Bronchial epithelial cell (primary cell): ENCODE measurements around the gene PPP1R8. TPM values are rescaled to one million over a fixed set of nuclear protein-coding genes. Genes with fewer than 3 reads are reported as not detected.

Experiments used
- DNase-seq: peaks from one replicate; pipeline ENCODE4 v3.0.0-alpha.2; 2010; ENCODE audit warnings: low read depth
- FAIRE-seq: peaks from 2 replicates; lab custom pipeline; 2011; peaks lifted over from hg19 to GRCh38; lab: Jason Lieb, UNC
- H3K27me3 ChIP-seq: 2 replicates; pipeline ENCODE4 v1.5.1; 2011; ENCODE audit warnings: low read length; ENCODE audit not compliant: control insufficient read depth, insufficient read depth
- H3K36me3 ChIP-seq: 2 replicates; pipeline ENCODE4 v1.5.1; 2011; ENCODE audit warnings: low read length; ENCODE audit not compliant: control insufficient read depth, insufficient read depth
- H3K4me3 ChIP-seq: 2 replicates; pipeline ENCODE4 v1.5.1; 2011; ENCODE audit warnings: mild to moderate bottlenecking, low read depth, low read length, control low read depth
- CTCF ChIP-seq: IDR thresholded peaks from 2 replicates; pipeline ENCODE4 v1.5.1; 2011; ENCODE audit warnings: mild to moderate bottlenecking, moderate library complexity, low read length, control low read depth, inconsistent platforms; ENCODE audit not compliant: insufficient read depth, severe bottlenecking
- total RNA-seq: library from RNA; depleted of rRNA; stranded (reverse); fragments of >200 nt; gene quantifications from 2 replicates; pipeline ENCODE4 v1.2.1, GENCODE V29; 2014

The PPP1R8 gene
- total RNA-seq, 1 donor from 2014 or later, result 51.9 TPM

- FAIRE-seq, result no peak
- no peak for DNase-seq
- TF ChIP-seq CTCF, result no peak
- no peaks in the 10 kb centered on the region for H3K36me3 ChIP-seq
- peak within 1 kb of the TSS; percentile 57 for H3K4me3 ChIP-seq
- no peaks in the 10 kb centered on the region for H3K27me3 ChIP-seq
Measured at GRCh38 chr1:27872059-27872801, 41.6 kb downstream of the PPP1R8 start, which contains the start of gene THEMIS2. THEMIS2 (plus strand) TSS chr1:27872544; CDS start chr1:27872572, 28 bp downstream.

- peak; percentile 72 for FAIRE-seq
- H3K4me3 ChIP-seq, result peak overlapping the region; percentile 57
- DNase-seq, result peak; percentile 45
- no peaks in the 10 kb centered on the region for H3K36me3 ChIP-seq
- no peak for TF ChIP-seq CTCF
- no peaks in the 10 kb centered on the region for H3K27me3 ChIP-seq
Measured at GRCh38 chr1:27872802-27873551, 42.4 kb downstream of the PPP1R8 start.

GRCh38 chr1:27873671-27874384 lies 43.2 kb downstream of the PPP1R8 start:
- TF ChIP-seq CTCF, result no peak
- H3K36me3 ChIP-seq, result no peaks in the 10 kb centered on the region
- H3K27me3 ChIP-seq, result no peaks in the 10 kb centered on the region
- no peak for FAIRE-seq
- no peak overlapping the region for H3K4me3 ChIP-seq
- DNase-seq, result no peak

- FAIRE-seq, result no peak
- TF ChIP-seq CTCF, result no peak
- no peak for DNase-seq
- Histone ChIP-seq H3K27me3 (no peaks in the 10 kb centered on the region), H3K36me3 (no peaks in the 10 kb centered on the region), H3K4me3 (no peak overlapping the region)
Measured at GRCh38 chr1:27876341-27877114, 45.9 kb downstream of the PPP1R8 start.

- Histone ChIP-seq H3K36me3 (no peaks in the 10 kb centered on the region), H3K27me3 (no peaks in the 10 kb centered on the region), H3K4me3 (no peak overlapping the region)
- no peak for DNase-seq
- TF ChIP-seq CTCF, result no peak
- no peak for FAIRE-seq
Measured at GRCh38 chr1:27877115-27877416, 46.5 kb downstream of the PPP1R8 start.
